ES-I3 (cell line): ENCODE data around the gene GPR158.

Source experiments
- H3K36me3 ChIP-seq: 2 replicates; pipeline ENCODE4 v1.6.1; 2013; ENCODE audit warnings: mild to moderate bottlenecking, low read length, control low read depth, moderate library complexity; ENCODE audit not compliant: insufficient read depth
- H3K4me1 ChIP-seq: 2 replicates; pipeline ENCODE4 v1.6.1; 2013; ENCODE audit warnings: mild to moderate bottlenecking, control low read depth, low read length; ENCODE audit not compliant: insufficient read depth
- H3K9ac ChIP-seq: 2 replicates; pipeline ENCODE4 v1.6.1; 2013; ENCODE audit warnings: low read depth, mild to moderate bottlenecking, low read length, moderate library complexity
- H3K9me3 ChIP-seq: 2 replicates; pipeline ENCODE4 v1.6.1; 2013; ENCODE audit warnings: mild to moderate bottlenecking, low read length, moderate library complexity; ENCODE audit not compliant: control insufficient read depth, insufficient read depth

The GPR158 gene

GRCh38 chr10:25604591-25604990 is 429.8 kb downstream of the GPR158 start:
- no peaks in the 10 kb centered on the region for H3K4me1 ChIP-seq
- H3K9me3 ChIP-seq, result no peaks in the 10 kb centered on the region
- no peaks in the 10 kb centered on the region for H3K36me3 ChIP-seq
- H3K9ac ChIP-seq, result no peak overlapping the region

GRCh38 chr10:25614652-25615051 is 439.9 kb downstream of the GPR158 start:
- Histone ChIP-seq H3K4me1 (no peaks in the 10 kb centered on the region), H3K36me3 (no peaks in the 10 kb centered on the region)

GRCh38 chr10:25615926-25616325 is 441.1 kb downstream of the GPR158 start:
- Histone ChIP-seq H3K4me1 (no peaks in the 10 kb centered on the region), H3K36me3 (no peaks in the 10 kb centered on the region), H3K9me3 (no peaks in the 10 kb centered on the region), H3K9ac (no peak overlapping the region)

More at GRCh38 chr10:25614652-25615051, 439.9 kb downstream of the GPR158 start:
- H3K9me3 ChIP-seq, result no peaks in the 10 kb centered on the region
- no peak overlapping the region for H3K9ac ChIP-seq

- Histone ChIP-seq H3K9me3 (no peaks in the 10 kb centered on the region), H3K4me1 (no peaks in the 10 kb centered on the region), H3K36me3 (no peaks in the 10 kb centered on the region), H3K9ac (no peak overlapping the region)
Observed at GRCh38 chr10:25616903-25617592, 442.2 kb downstream of the GPR158 start.

GRCh38 chr10:25627606-25628005 is 452.8 kb downstream of the GPR158 start:
- H3K9me3 ChIP-seq, result no peaks in the 10 kb centered on the region
- no peaks in the 10 kb centered on the region for H3K4me1 ChIP-seq
- no peaks in the 10 kb centered on the region for H3K36me3 ChIP-seq
- H3K9ac ChIP-seq, result no peak overlapping the region

GRCh38 chr10:25629333-25629732 is 454.5 kb downstream of the GPR158 start:
- Histone ChIP-seq H3K4me1 (no peaks in the 10 kb centered on the region), H3K36me3 (no peaks in the 10 kb centered on the region), H3K9me3 (no peaks in the 10 kb centered on the region), H3K9ac (no peak overlapping the region)

- Histone ChIP-seq H3K9me3 (no peaks in the 10 kb centered on the region), H3K36me3 (no peaks in the 10 kb centered on the region), H3K4me1 (no peaks in the 10 kb centered on the region), H3K9ac (no peak overlapping the region)
Observed at GRCh38 chr10:25631471-25631870, 456.7 kb downstream of the GPR158 start.

- Histone ChIP-seq H3K4me1 (no peaks in the 10 kb centered on the region), H3K36me3 (no peaks in the 10 kb centered on the region), H3K9ac (no peak overlapping the region), H3K9me3 (no peaks in the 10 kb centered on the region)
Observed at GRCh38 chr10:25632802-25633201, 458.0 kb downstream of the GPR158 start.

GRCh38 chr10:25633542-25633941 is 458.7 kb downstream of the GPR158 start:
- H3K9me3 ChIP-seq, result no peaks in the 10 kb centered on the region
- H3K9ac ChIP-seq, result no peak overlapping the region
- no peaks in the 10 kb centered on the region for H3K36me3 ChIP-seq
- H3K4me1 ChIP-seq, result no peaks in the 10 kb centered on the region

- H3K9ac ChIP-seq, result no peak overlapping the region
- H3K9me3 ChIP-seq, result no peaks in the 10 kb centered on the region
- H3K36me3 ChIP-seq, result no peaks in the 10 kb centered on the region
- no peaks in the 10 kb centered on the region for H3K4me1 ChIP-seq
Observed at GRCh38 chr10:25639646-25640045, 464.8 kb downstream of the GPR158 start.

GRCh38 chr10:25641595-25641994 is 466.8 kb downstream of the GPR158 start:
- H3K36me3 ChIP-seq, result no peaks in the 10 kb centered on the region
- H3K9ac ChIP-seq, result no peak overlapping the region
- no peaks in the 10 kb centered on the region for H3K9me3 ChIP-seq
- H3K4me1 ChIP-seq, result no peaks in the 10 kb centered on the region

- Histone ChIP-seq H3K36me3 (no peaks in the 10 kb centered on the region), H3K4me1 (no peaks in the 10 kb centered on the region), H3K9ac (no peak overlapping the region), H3K9me3 (no peaks in the 10 kb centered on the region)
Observed at GRCh38 chr10:25642721-25643120, 467.9 kb downstream of the GPR158 start.

- Histone ChIP-seq H3K9ac (no peak overlapping the region), H3K4me1 (no peaks in the 10 kb centered on the region), H3K9me3 (no peaks in the 10 kb centered on the region), H3K36me3 (no peaks in the 10 kb centered on the region)
Observed at GRCh38 chr10:25646371-25646770, 471.6 kb downstream of the GPR158 start.

GRCh38 chr10:25651534-25651933 is 476.7 kb downstream of the GPR158 start:
- Histone ChIP-seq H3K9me3 (no peaks in the 10 kb centered on the region), H3K9ac (no peak overlapping the region), H3K36me3 (no peaks in the 10 kb centered on the region), H3K4me1 (no peaks in the 10 kb centered on the region)
